Sigmoid colon (tissue), 4 donors: ENCODE results near the gene NECTIN4.

Experiments used
- CTCF ChIP-seq, 4 experiments: fragments of 450-650 bp in 3 of 4; fragments of 200-600 bp in 1 of 4; IDR thresholded peaks; one replicate each; pipeline ENCODE4 v1.5.1; 2016 to 2019; ENCODE audit warnings: antibody characterized with exemption in 4 of 4, mild to moderate bottlenecking in 3 of 4, moderate library complexity in 2 of 4
- EP300 ChIP-seq, 4 donors: sonication (generic); formaldehyde crosslinking; IDR thresholded peaks; one replicate each; pipeline ENCODE4 v1.6.1; 2017; ENCODE audit warnings: antibody characterized with exemption in 4 of 4
- POLR2A ChIP-seq, 2 donors: fragments of 450-650 bp; IDR thresholded peaks; one replicate each; pipeline ENCODE4 v1.6.1; 2016; ENCODE audit warnings: antibody characterized with exemption in 2 of 2, mild to moderate bottlenecking in 2 of 2, moderate library complexity in 2 of 2
- POLR2AphosphoS5 ChIP-seq, 4 donors: sonication (generic); formaldehyde crosslinking; IDR thresholded peaks; one replicate each; pipeline ENCODE4 v1.6.1; 2017; ENCODE audit warnings: antibody characterized with exemption in 4 of 4

- no peak for TF ChIP-seq CTCF (IDR thresholded peaks at IDR 0.05)
- no peak for TF ChIP-seq EP300 (IDR thresholded peaks at IDR 0.05)
- TF ChIP-seq POLR2A (IDR thresholded peaks at IDR 0.05), result no peak
- no peak for TF ChIP-seq POLR2AphosphoS5 (IDR thresholded peaks at IDR 0.05)
These were observed 4.8 kb downstream of the NECTIN4 start for GRCh38 chr1:161084597-161084988.
